IMR-90 (cell line): ENCODE data around the gene LYSMD2. TPM values are rescaled to one million over a fixed set of nuclear protein-coding genes. Genes with fewer than 3 reads are reported as not detected.

Source experiments
- ATAC-seq: fragments of 200-7000 bp; cut with Tn5 transposase; 2 replicates; pipeline ENCODE4 v1.9.1; 2020; ENCODE audit warnings: low read depth, mild to moderate bottlenecking, moderate library complexity
- BruUV-seq: library from RNA; stranded (reverse); fragments of 400-500 nt; replicated peaks from 2 replicates; lab custom pipeline; 2021; lab: Mats Ljungman, UMichigan
- CTCF ChIA-PET: fragments of 300-600 bp; formaldehyde crosslinking; extraction: SDS; loops from one replicate; lab custom pipeline; 2021; ENCODE audit warnings: antibody characterized with exemption; lab: Yijun Ruan, JAX
- POLR2A ChIA-PET: fragments of 300-600 bp; sonication (Branson Sonifier 250); formaldehyde crosslinking; loops from one replicate; lab custom pipeline; 2022; ENCODE audit warnings: antibody characterized with exemption; ENCODE audit not compliant: unreplicated experiment; lab: Charles Lee
- DNase-seq: peaks from one replicate; pipeline ENCODE4 v3.0.0; 2013
- H2AFZ ChIP-seq: replicated peaks from 2 replicates; pipeline ENCODE3; 2013; ENCODE audit warnings: low read length, mild to moderate bottlenecking; ENCODE audit not compliant: poor library complexity
- H2AK5ac ChIP-seq: 2 replicates; pipeline ENCODE4 v1.6.1; 2013; ENCODE audit warnings: low read depth, low read length, inconsistent platforms
- H2AK9ac ChIP-seq: replicated peaks from 2 replicates; pipeline ENCODE3; 2013; ENCODE audit warnings: mild to moderate bottlenecking, low read depth, low read length, moderate library complexity; ENCODE audit not compliant: poor library complexity
- H2BK120ac ChIP-seq: 2 replicates; pipeline ENCODE4 v1.6.1; 2013; ENCODE audit warnings: low read depth, low read length, inconsistent platforms
- H2BK15ac ChIP-seq: 3 replicates; pipeline ENCODE4 v1.6.1; 2013; ENCODE audit warnings: low read depth, low read length, inconsistent platforms
- H2BK20ac ChIP-seq: 2 replicates; pipeline ENCODE4 v1.6.1; 2013; ENCODE audit warnings: low read depth, mild to moderate bottlenecking, inconsistent platforms, low read length, moderate library complexity
- H2BK5ac ChIP-seq: 2 replicates; pipeline ENCODE4 v1.6.1; 2013; ENCODE audit warnings: mild to moderate bottlenecking, low read depth, low read length, inconsistent platforms; ENCODE audit not compliant: poor library complexity, severe bottlenecking
- H3K14ac ChIP-seq: replicated peaks from 2 replicates; pipeline ENCODE4 v1.6.1; 2013; ENCODE audit warnings: low read depth, low read length, inconsistent platforms
- H3K18ac ChIP-seq: 2 replicates; pipeline ENCODE4 v1.6.1; 2013; ENCODE audit warnings: low read depth, low read length, control low read depth
- H3K23ac ChIP-seq: 2 replicates; pipeline ENCODE4 v1.6.1; 2013; ENCODE audit warnings: low read depth, low read length, inconsistent platforms
- H3K27ac ChIP-seq: 2 replicates; pipeline ENCODE4 v1.5.1; 2013; ENCODE audit warnings: mild to moderate bottlenecking, control low read depth, low read length; ENCODE audit not compliant: insufficient read depth
- H3K27me3 ChIP-seq: 2 replicates; pipeline ENCODE4 v1.6.1; 2013; ENCODE audit warnings: low read length; ENCODE audit not compliant: control insufficient read depth, insufficient read depth
- H3K36me3 ChIP-seq: 2 replicates; pipeline ENCODE4 v1.6.1; 2013; ENCODE audit warnings: low read length, mixed read lengths; ENCODE audit not compliant: control insufficient read depth, insufficient read depth
- H3K4ac ChIP-seq: 2 replicates; pipeline ENCODE4 v1.6.1; 2013; ENCODE audit warnings: low read depth, low read length, inconsistent platforms
- H3K4me1 ChIP-seq: 2 replicates; pipeline ENCODE4 v1.6.1; 2013; ENCODE audit warnings: low read length, mixed read lengths; ENCODE audit not compliant: control insufficient read depth, insufficient read depth
- H3K4me2 ChIP-seq: 2 replicates; pipeline ENCODE4 v1.6.1; 2013; ENCODE audit warnings: low read depth, mild to moderate bottlenecking, control low read depth, low read length, moderate library complexity
- H3K4me3 ChIP-seq: 2 replicates; pipeline ENCODE4 v1.5.1; 2013; ENCODE audit warnings: low read depth, mild to moderate bottlenecking, control low read depth, low read length, moderate library complexity; ENCODE audit not compliant: insufficient read depth
- H3K56ac ChIP-seq: 2 replicates; pipeline ENCODE4 v1.6.1; 2013; ENCODE audit warnings: low read length, inconsistent platforms; ENCODE audit not compliant: insufficient read depth; ENCODE audit errors: extremely low read depth
- H3K79me1 ChIP-seq, 2 experiments: 2 replicates each; pipeline ENCODE4 v1.6.1; 2013; ENCODE audit warnings: low read length in 2 of 2, inconsistent platforms in 1 of 2, low read depth in 1 of 2
- H3K9ac ChIP-seq: 2 replicates; pipeline ENCODE4 v1.6.1; 2013; ENCODE audit warnings: low read depth, low read length, control low read depth
- H3K9me1 ChIP-seq: 2 replicates; pipeline ENCODE4 v1.6.1; 2013; ENCODE audit warnings: low read length, inconsistent platforms; ENCODE audit not compliant: insufficient read depth
- H3K9me3 ChIP-seq: 2 replicates; pipeline ENCODE4 v1.6.1; 2013; ENCODE audit warnings: low read length; ENCODE audit not compliant: control insufficient read depth, insufficient read depth
- H4K20me1 ChIP-seq: 2 replicates; pipeline ENCODE4 v1.6.1; 2013; ENCODE audit warnings: low read length, inconsistent platforms; ENCODE audit not compliant: insufficient read depth
- H4K5ac ChIP-seq: 2 replicates; pipeline ENCODE4 v1.6.1; 2013; ENCODE audit warnings: mild to moderate bottlenecking, low read depth, low read length, control low read depth
- H4K8ac ChIP-seq, 2 experiments: 2 replicates each; pipeline ENCODE4 v1.6.1; 2013; ENCODE audit warnings: low read depth in 2 of 2, low read length in 2 of 2, control low read depth in 1 of 2, inconsistent platforms in 1 of 2
- H4K91ac ChIP-seq: 2 replicates; pipeline ENCODE4 v1.6.1; 2013; ENCODE audit warnings: low read depth, low read length, inconsistent platforms; ENCODE audit not compliant: insufficient read depth
- CEBPB ChIP-seq: IDR thresholded peaks from 2 replicates; pipeline ENCODE4 v1.6.1; 2012; ENCODE audit warnings: low read depth, low read length, improper control_type of control experiment
- CHD1 ChIP-seq: IDR thresholded peaks from 2 replicates; pipeline ENCODE4 v1.6.1; 2012; ENCODE audit warnings: low read depth, low read length, improper control_type of control experiment
- CTCF ChIP-seq: conservative IDR thresholded peaks from 2 replicates; pipeline ENCODE4 v1.5.1; 2012; ENCODE audit warnings: mild to moderate bottlenecking, low read depth, low read length, improper control_type of control experiment
- FOS ChIP-seq: fragments of 150-350 bp; IDR thresholded peaks from 2 replicates; pipeline ENCODE4 v1.6.1; 2016; ENCODE audit warnings: low read depth, low read length
- MAFK ChIP-seq: IDR thresholded peaks from 2 replicates; pipeline ENCODE4 v1.6.1; 2012; ENCODE audit warnings: low read depth, low read length, improper control_type of control experiment
- MAZ ChIP-seq: IDR thresholded peaks from 2 replicates; pipeline ENCODE4 v1.6.1; 2012; ENCODE audit warnings: low read depth, mild to moderate bottlenecking, low read length, improper control_type of control experiment, moderate library complexity, borderline replicate concordance
- MXI1 ChIP-seq: IDR thresholded peaks from 2 replicates; pipeline ENCODE4 v1.6.1; 2012; ENCODE audit warnings: low read depth, mild to moderate bottlenecking, low read length, moderate library complexity, borderline replicate concordance
- NFE2L2 ChIP-seq: fragments of 150-350 bp; IDR thresholded peaks from 2 replicates; pipeline ENCODE4 v1.6.1; 2016; ENCODE audit warnings: low read depth, mild to moderate bottlenecking, low read length
- POLR2A ChIP-seq: IDR thresholded peaks from 2 replicates; pipeline ENCODE4 v1.6.1; 2012; ENCODE audit warnings: mild to moderate bottlenecking, low read depth, low read length
- RAD21 ChIP-seq: IDR thresholded peaks from 2 replicates; pipeline ENCODE4 v1.6.1; 2012; ENCODE audit warnings: low read length, improper control_type of control experiment
- RCOR1 ChIP-seq: IDR thresholded peaks from 2 replicates; pipeline ENCODE4 v1.6.1; 2012; ENCODE audit warnings: mild to moderate bottlenecking, low read length, improper control_type of control experiment; ENCODE audit not compliant: insufficient replicate concordance
- RFX5 ChIP-seq: IDR thresholded peaks from 2 replicates; pipeline ENCODE4 v1.8.0; 2012; ENCODE audit warnings: low read depth, mild to moderate bottlenecking, low read length, moderate library complexity
- SMC3 ChIP-seq: fragments of 150-350 bp; IDR thresholded peaks from 2 replicates; pipeline ENCODE4 v1.6.1; 2016; ENCODE audit warnings: low read depth, mild to moderate bottlenecking, antibody characterized with exemption, low read length, moderate library complexity
- USF2 ChIP-seq: fragments of 150-350 bp; IDR thresholded peaks from 2 replicates; pipeline ENCODE4 v1.6.1; 2017; ENCODE audit warnings: mild to moderate bottlenecking, antibody characterized with exemption, low read length, low read depth
- WGBS, 2 experiments: methylation state at CpG; one replicate each; pipeline versions ENCODE4 v1.1.5 to v1.1.7; 2013; ENCODE audit warnings: missing lambda C conversion rate in 2 of 2; ENCODE audit not compliant: insufficient read length in 1 of 2; ENCODE audit errors: extremely low coverage in 2 of 2; 5-methylcytosine and 5-hydroxymethylcytosine counted together
- dilution Hi-C: fragments of 300-500 bp; cut with HindIII; formaldehyde crosslinking; loops from one replicate; pipeline ENCODE4 v1.14.3; 2018; ENCODE audit warnings: low sequenced_read_pairs; ENCODE audit not compliant: unreplicated experiment
- in situ Hi-C: fragments of 300-500 bp; cut with MboI; formaldehyde crosslinking; loops from 3 replicates; pipeline ENCODE4 v1.14.3; 2019; ENCODE audit warnings: low sequenced_read_pairs, inconsistent platforms, mixed read lengths
- intact Hi-C: fragments of 100-400 bp; cut with micrococcal nuclease; formaldehyde crosslinking; loops from 2 replicates; pipeline ENCODE4 v1.10.0; 2022
- polyA plus RNA-seq, 3 experiments: library from polyadenylated mRNA; depleted of rRNA; stranded (reverse); fragments of >200 nt; gene quantifications; 2 replicates each; pipeline ENCODE4 v1.2.3, GENCODE V29; 2012; ENCODE audit warnings: low replicate concordance in 1 of 3
- total RNA-seq: library from RNA; depleted of rRNA; stranded (reverse); fragments of >200 nt; gene quantifications from 2 replicates; pipeline ENCODE4 v1.2.3, GENCODE V29; 2012

Gene LYSMD2
- total and polyA plus RNA-seq, 2 of the 4 experiments (the other 2 are of a cell fraction): 5.9 to 6.0 TPM

DNA sequence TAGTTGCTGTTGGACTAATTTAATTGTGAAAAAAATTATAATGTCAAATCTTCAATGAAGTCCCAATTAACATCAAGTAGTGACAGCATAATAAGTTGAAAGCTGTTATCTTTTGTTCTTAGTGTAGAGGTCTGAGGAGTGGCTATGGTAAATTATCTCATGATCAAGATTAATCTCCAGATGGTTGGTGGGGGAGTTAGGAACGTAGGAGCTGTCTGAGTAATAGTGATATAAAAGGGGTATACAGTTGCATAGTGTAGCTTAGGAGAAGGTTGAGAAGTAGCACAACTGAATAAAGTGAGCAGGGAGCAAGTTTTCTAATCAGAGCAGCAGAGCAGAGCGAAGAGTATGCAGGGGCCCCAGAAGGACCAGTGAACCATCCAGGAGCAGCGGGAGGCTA lies 33.4 kb upstream of the LYSMD2 start:
- in situ Hi-C loops: loop anchor here (5.0 kb wide), 1 partner anchor 129 kb away; no protein-coding TSS in a partner anchor
- CTCF ChIA-PET: interaction anchor here (0.7 to 1.0 kb wide), 2 partner anchors 10 to 121 kb away, joined by 3 read pairs; no protein-coding TSS in a partner anchor

More for the DNA sequence above, 33.4 kb upstream of the LYSMD2 start:
- BruUV-seq: no TSS peak
- intact Hi-C loops: no loop called here
- no peak overlapping the region for H4K8ac ChIP-seq
- H3K18ac ChIP-seq: no peak overlapping the region
- no peak overlapping the region for H2AFZ ChIP-seq
- peaks cover 9% of the 10 kb centered on the region; the same call in 1 of the 2 replicates for H3K36me3 ChIP-seq
- H4K20me1 ChIP-seq: no peaks in the 10 kb centered on the region
- H3K9ac ChIP-seq: no peak overlapping the region
- no peaks in the 10 kb centered on the region for H3K79me1 ChIP-seq
- no peak overlapping the region for H2BK120ac ChIP-seq
- no peak overlapping the region for H3K4me3 ChIP-seq
- DNase-seq: no peak
- no peak for ATAC-seq
- no peak overlapping the region for H2AK9ac ChIP-seq
- peaks cover 6% of the 10 kb centered on the region; the same call in 1 of the 2 replicates for H3K9me1 ChIP-seq
- H2BK15ac ChIP-seq: no peak overlapping the region
- H3K4me2 ChIP-seq: no peak overlapping the region
- dilution Hi-C loops: no loop called here
- no peak overlapping the region for H3K4ac ChIP-seq
- POLR2A ChIA-PET: no interaction called here
- no peak overlapping the region for H3K14ac ChIP-seq
- no peak for TF ChIP-seq CEBPB
- TF ChIP-seq MAFK: no peak
- TF ChIP-seq CTCF: no peak
- no peak for TF ChIP-seq FOS
- no peak for TF ChIP-seq MXI1
- no peak for TF ChIP-seq RAD21
- no peak for TF ChIP-seq CHD1
- no peak for TF ChIP-seq RCOR1
- TF ChIP-seq USF2: no peak
- TF ChIP-seq POLR2A: no peak
- no peak for TF ChIP-seq MAZ
- no peak for TF ChIP-seq NFE2L2
- no peak for TF ChIP-seq SMC3
- TF ChIP-seq RFX5: no peak
- no peak overlapping the region for H3K56ac ChIP-seq
- no peak overlapping the region for H4K5ac ChIP-seq
- H2BK20ac ChIP-seq: no peak overlapping the region
- H3K23ac ChIP-seq: no peak overlapping the region
- no peak overlapping the region for H4K91ac ChIP-seq
- H2BK5ac ChIP-seq: no peak overlapping the region
- H3K27me3 ChIP-seq: no peaks in the 10 kb centered on the region
- no peak overlapping the region for H2AK5ac ChIP-seq
- H3K27ac ChIP-seq: no peak overlapping the region
- WGBS, 2 experiments: 77% methylated on average over 3 of the region's 3 CpGs; no CpG with 5 or more reads in 1 of the 2 experiments
- no peaks in the 10 kb centered on the region for H3K4me1 ChIP-seq
- no peaks in the 10 kb centered on the region for H3K9me3 ChIP-seq
